Fibroblast of peridontal ligament (primary cell): ENCODE data around the gene ADAMTS12.
A peak's percentile ranks its signal among the peaks of the same experiment; 100 is the strongest.

Experiments
- DNase-seq: peaks from one replicate; pipeline ENCODE4 v3.0.0-alpha.2; 2010; ENCODE audit errors: extremely low read depth

Gene ADAMTS12

GRCh38 chr5:33713136-33713765 lies 178.5 kb downstream of the ADAMTS12 start:
- no peak for DNase-seq

GRCh38 chr5:33712664-33713063 lies 179.1 kb downstream of the ADAMTS12 start:
- no peak for DNase-seq

GRCh38 chr5:33711094-33711679 lies 180.6 kb downstream of the ADAMTS12 start:
- no peak for DNase-seq

GRCh38 chr5:33702867-33703266 lies 188.9 kb downstream of the ADAMTS12 start:
- no peak for DNase-seq

GRCh38 chr5:33701951-33702350 lies 189.8 kb downstream of the ADAMTS12 start:
- DNase-seq = no peak

- DNase-seq = peak; percentile 82
Observed at GRCh38 chr5:33701251-33701650, 190.5 kb downstream of the ADAMTS12 start.

GRCh38 chr5:33696411-33696810 lies 195.4 kb downstream of the ADAMTS12 start:
- no peak for DNase-seq

- peak; percentile 22 for DNase-seq
Observed at GRCh38 chr5:33692980-33693379, 198.8 kb downstream of the ADAMTS12 start.

GRCh38 chr5:33691856-33692255 lies 199.9 kb downstream of the ADAMTS12 start:
- no peak for DNase-seq

GRCh38 chr5:33690374-33691135 lies 201.2 kb downstream of the ADAMTS12 start:
- peak; percentile 97 for DNase-seq

- DNase-seq = peak; percentile 62
Observed at GRCh38 chr5:33688526-33688925, 203.3 kb downstream of the ADAMTS12 start.

- DNase-seq = peak; percentile 85
Observed at GRCh38 chr5:33688066-33688465, 203.7 kb downstream of the ADAMTS12 start.

GRCh38 chr5:33685873-33686755 lies 205.7 kb downstream of the ADAMTS12 start:
- no peak for DNase-seq

- no peak for DNase-seq
Observed at GRCh38 chr5:33684496-33685159, 207.2 kb downstream of the ADAMTS12 start.

GRCh38 chr5:33679791-33680190 lies 212.0 kb downstream of the ADAMTS12 start:
- peak; percentile 47 for DNase-seq

- DNase-seq = no peak
Observed at GRCh38 chr5:33675958-33676464, 215.8 kb downstream of the ADAMTS12 start.

- DNase-seq = no peak
Observed at GRCh38 chr5:33671700-33672291, 220.0 kb downstream of the ADAMTS12 start.

GRCh38 chr5:33662722-33663427 lies 228.9 kb downstream of the ADAMTS12 start:
- peak; percentile 53 for DNase-seq

GRCh38 chr5:33659526-33660169 lies 232.1 kb downstream of the ADAMTS12 start:
- DNase-seq = peak; percentile 49
